ENCODE data around the gene FHIP1B.

FHIP1B gene

GRCh38 chr11:6237266-6237665 is 2.8 kb upstream of the FHIP1B start:
- no peaks in the 10 kb centered on the region for H3K36me3 ChIP-seq (ENCODE audit: control insufficient read depth in 1 of 2, insufficient read depth in 2 of 2, low read length in 2 of 2)
- no peaks in the 10 kb centered on the region for H3K9me3 ChIP-seq (ENCODE audit: insufficient read depth, low read depth, low read length)
- no peaks in the 10 kb centered on the region for H3K27me3 ChIP-seq (ENCODE audit: insufficient read depth, low read length)
- H4K8ac ChIP-seq (ENCODE audit: low read depth, low read length), result no peak overlapping the region
- peaks cover 2 to 5% of the 10 kb centered on the region in 2 experiments for H3K4me1 ChIP-seq (ENCODE audit: control insufficient read depth in 1 of 2, insufficient read depth in 2 of 2, low read length in 2 of 2)
- no peak overlapping the region for H3K23ac ChIP-seq (ENCODE audit: low read length)
- no peak overlapping the region for H3K9ac ChIP-seq (ENCODE audit: low read length)
- WGBS (ENCODE audit: extremely low coverage, insufficient coverage, insufficient read length), result no CpG with 5 or more reads among the region's 4 CpGs
- H3K4me3 ChIP-seq (ENCODE audit: low read depth, low read length), result no peak overlapping the region
- H2BK120ac ChIP-seq (ENCODE audit: insufficient read depth, low read length, poor library complexity), result no peak overlapping the region
- no peak overlapping the region for H3K27ac ChIP-seq (ENCODE audit: low read depth, low read length)
- DNase-seq, result no peak
- no peak overlapping the region for H4K12ac ChIP-seq (ENCODE audit: low read depth, low read length)
- H2AK5ac ChIP-seq (ENCODE audit: low read length), result no peak overlapping the region
- H3K14ac ChIP-seq (ENCODE audit: low read length), result no peak overlapping the region
- no peak overlapping the region for H2AFZ ChIP-seq (ENCODE audit: insufficient read depth, low read length, poor library complexity)
- peaks cover 7% of the 10 kb centered on the region for H3K79me1 ChIP-seq (ENCODE audit: low read length)
- no peak overlapping the region for H2BK5ac ChIP-seq (ENCODE audit: low read depth, low read length, poor library complexity)
- no peak overlapping the region for H2BK12ac ChIP-seq (ENCODE audit: low read length)
- H3K4me2 ChIP-seq (ENCODE audit: low read length), result no peak overlapping the region
- no peak overlapping the region for H3K4ac ChIP-seq (ENCODE audit: low read depth, low read length)
- H3K79me2 ChIP-seq (ENCODE audit: control insufficient read depth, insufficient read depth, low read length, poor library complexity), result peaks cover 5% of the 10 kb centered on the region
- no peak overlapping the region for H3K18ac ChIP-seq (ENCODE audit: low read length)
- no peak overlapping the region for H4K91ac ChIP-seq (ENCODE audit: low read depth, low read length)

- Histone ChIP-seq H3K4ac (ENCODE audit: low read depth, low read length) (peak overlapping the region; percentile 71), H2BK12ac (ENCODE audit: low read length) (no peak overlapping the region), H3K9me3 (ENCODE audit: insufficient read depth, low read depth, low read length) (no peaks in the 10 kb centered on the region), H4K12ac (ENCODE audit: low read depth, low read length) (peak overlapping the region; percentile 36), H4K8ac (ENCODE audit: low read depth, low read length) (peak overlapping the region; percentile 33), H2AK5ac (ENCODE audit: low read length) (no peak overlapping the region), H3K36me3 (ENCODE audit: control insufficient read depth in 1 of 2, insufficient read depth in 2 of 2, low read length in 2 of 2) (no peaks in the 10 kb centered on the region), H3K27ac (ENCODE audit: low read depth, low read length) (no peak overlapping the region), H3K79me1 (ENCODE audit: low read length) (peaks cover 7% of the 10 kb centered on the region), H3K4me1 (ENCODE audit: control insufficient read depth in 1 of 2, insufficient read depth in 2 of 2, low read length in 2 of 2) (peaks cover 6 to 8% of the 10 kb centered on the region in 2 experiments), H3K14ac (ENCODE audit: low read length) (peak overlapping the region; percentile 54), H3K9ac (ENCODE audit: low read length) (peak overlapping the region; percentile 83), H2BK120ac (ENCODE audit: insufficient read depth, low read length, poor library complexity) (no peak overlapping the region), H4K91ac (ENCODE audit: low read depth, low read length) (peak overlapping the region; percentile 23), H3K18ac (ENCODE audit: low read length) (no peak overlapping the region), H2BK5ac (ENCODE audit: low read depth, low read length, poor library complexity) (no peak overlapping the region), H3K4me3 (ENCODE audit: low read depth, low read length) (peak overlapping the region; percentile 91), H3K79me2 (ENCODE audit: control insufficient read depth, insufficient read depth, low read length, poor library complexity) (peaks cover 5% of the 10 kb centered on the region), H2AFZ (ENCODE audit: insufficient read depth, low read length, poor library complexity) (peak overlapping the region; percentile 67), H3K23ac (ENCODE audit: low read length) (no peak overlapping the region), H3K27me3 (ENCODE audit: insufficient read depth, low read length) (no peaks in the 10 kb centered on the region), H3K4me2 (ENCODE audit: low read length) (peak overlapping the region; percentile 81)
- no CpG with 5 or more reads among the region's 10 CpGs for WGBS (ENCODE audit: extremely low coverage, insufficient coverage, insufficient read length)
- no peak for DNase-seq
Measured at GRCh38 chr11:6233984-6234386, 451 bp downstream of the FHIP1B start.

GRCh38 chr11:6232899-6233298 is 1.5 kb downstream of the FHIP1B start:
- DNase-seq, result no peak
- Histone ChIP-seq H3K4me3 (ENCODE audit: low read depth, low read length) (no peak overlapping the region), H3K9ac (ENCODE audit: low read length) (no peak overlapping the region), H2AFZ (ENCODE audit: insufficient read depth, low read length, poor library complexity) (no peak overlapping the region), H3K4me2 (ENCODE audit: low read length) (no peak overlapping the region), H3K79me1 (ENCODE audit: low read length) (peaks cover 7% of the 10 kb centered on the region), H4K12ac (ENCODE audit: low read depth, low read length) (no peak overlapping the region), H3K27ac (ENCODE audit: low read depth, low read length) (no peak overlapping the region), H3K4ac (ENCODE audit: low read depth, low read length) (peak overlapping the region; percentile 28), H3K9me3 (ENCODE audit: insufficient read depth, low read depth, low read length) (no peaks in the 10 kb centered on the region), H3K18ac (ENCODE audit: low read length) (no peak overlapping the region), H4K8ac (ENCODE audit: low read depth, low read length) (no peak overlapping the region), H3K27me3 (ENCODE audit: insufficient read depth, low read length) (no peaks in the 10 kb centered on the region), H3K79me2 (ENCODE audit: control insufficient read depth, insufficient read depth, low read length, poor library complexity) (peaks cover 5% of the 10 kb centered on the region), H4K91ac (ENCODE audit: low read depth, low read length) (no peak overlapping the region), H3K4me1 (ENCODE audit: control insufficient read depth in 1 of 2, insufficient read depth in 2 of 2, low read length in 2 of 2) (peaks cover 6 to 8% of the 10 kb centered on the region in 2 experiments), H2BK12ac (ENCODE audit: low read length) (no peak overlapping the region), H3K36me3 (ENCODE audit: control insufficient read depth in 1 of 2, insufficient read depth in 2 of 2, low read length in 2 of 2) (no peaks in the 10 kb centered on the region), H3K23ac (ENCODE audit: low read length) (no peak overlapping the region), H2BK5ac (ENCODE audit: low read depth, low read length, poor library complexity) (no peak overlapping the region), H2BK120ac (ENCODE audit: insufficient read depth, low read length, poor library complexity) (no peak overlapping the region), H3K14ac (ENCODE audit: low read length) (no peak overlapping the region), H2AK5ac (ENCODE audit: low read length) (no peak overlapping the region)

GRCh38 chr11:6229911-6230310 is 4.5 kb downstream of the FHIP1B start:
- H3K79me1 ChIP-seq (ENCODE audit: low read length), result peaks cover 3% of the 10 kb centered on the region
- H3K79me2 ChIP-seq (ENCODE audit: control insufficient read depth, insufficient read depth, low read length, poor library complexity), result peaks cover 5% of the 10 kb centered on the region
- DNase-seq, result no peak
- H3K4me3 ChIP-seq (ENCODE audit: low read depth, low read length), result no peak overlapping the region
- H3K27ac ChIP-seq (ENCODE audit: low read depth, low read length), result no peak overlapping the region
- H3K4ac ChIP-seq (ENCODE audit: low read depth, low read length), result peak overlapping the region; percentile 13
- no peak overlapping the region for H4K8ac ChIP-seq (ENCODE audit: low read depth, low read length)
- H2BK120ac ChIP-seq (ENCODE audit: insufficient read depth, low read length, poor library complexity), result no peak overlapping the region
- H2AK5ac ChIP-seq (ENCODE audit: low read length), result no peak overlapping the region
- no peak overlapping the region for H3K14ac ChIP-seq (ENCODE audit: low read length)
- no peak overlapping the region for H3K4me2 ChIP-seq (ENCODE audit: low read length)
- H3K36me3 ChIP-seq (ENCODE audit: control insufficient read depth in 1 of 2, insufficient read depth in 2 of 2, low read length in 2 of 2), result no peaks in the 10 kb centered on the region
- no peak overlapping the region for H3K9ac ChIP-seq (ENCODE audit: low read length)
- no peak overlapping the region for H2BK5ac ChIP-seq (ENCODE audit: low read depth, low read length, poor library complexity)
- H3K27me3 ChIP-seq (ENCODE audit: insufficient read depth, low read length), result no peaks in the 10 kb centered on the region
- no peak overlapping the region for H3K23ac ChIP-seq (ENCODE audit: low read length)
- H4K91ac ChIP-seq (ENCODE audit: low read depth, low read length), result no peak overlapping the region
- H2BK12ac ChIP-seq (ENCODE audit: low read length), result no peak overlapping the region
- H2AFZ ChIP-seq (ENCODE audit: insufficient read depth, low read length, poor library complexity), result no peak overlapping the region
- no peaks in the 10 kb centered on the region for H3K9me3 ChIP-seq (ENCODE audit: insufficient read depth, low read depth, low read length)
- WGBS (ENCODE audit: extremely low coverage, insufficient coverage, insufficient read length), result no CpG with 5 or more reads among the region's 2 CpGs
- H4K12ac ChIP-seq (ENCODE audit: low read depth, low read length), result no peak overlapping the region
- H3K18ac ChIP-seq (ENCODE audit: low read length), result no peak overlapping the region
- peaks cover 6 to 8% of the 10 kb centered on the region in 2 experiments for H3K4me1 ChIP-seq (ENCODE audit: control insufficient read depth in 1 of 2, insufficient read depth in 2 of 2, low read length in 2 of 2)

Measured in trophoblast cell (in vitro differentiated cells and primary cell).